C4-2B (cell line): ENCODE results near the gene GIMAP6.
"Not testable (repeated sequence)": the region's sequence is repeated elsewhere in the genome, so short reads cannot be mapped to it uniquely, and the experiment has no call there.

Source experiments
- H3K27ac ChIP-seq: fragments of 450-650 bp; 2 replicates; pipeline ENCODE4 v1.5.1; 2017
- CTCF ChIP-seq: fragments of 450-650 bp; conservative IDR thresholded peaks from 2 replicates; pipeline ENCODE4 v1.5.1; 2017; ENCODE audit warnings: mild to moderate bottlenecking
- ZFX ChIP-seq: fragments of 450-650 bp; IDR thresholded peaks from 2 replicates; pipeline ENCODE4 v1.6.1; 2017

Gene GIMAP6

GRCh38 chr7:150631084-150631826 lies 930 bp downstream of the GIMAP6 start:
- H3K27ac ChIP-seq = peak overlapping the region; percentile 29
- no peak for TF ChIP-seq CTCF
- TF ChIP-seq ZFX = no peak

- TF ChIP-seq ZFX = no peak
- TF ChIP-seq CTCF = no peak
These were observed 2.8 kb downstream of the GIMAP6 start for GRCh38 chr7:150629347-150629746.

GRCh38 chr7:150627959-150628358 lies 4.2 kb downstream of the GIMAP6 start:
- no peak overlapping the region for H3K27ac ChIP-seq
- TF ChIP-seq ZFX (no peak), CTCF (no peak)

More at GRCh38 chr7:150629347-150629746, 2.8 kb downstream of the GIMAP6 start:
- no peak overlapping the region for H3K27ac ChIP-seq

GRCh38 chr7:150626696-150627095 lies 5.5 kb downstream of the GIMAP6 start:
- no peak overlapping the region for H3K27ac ChIP-seq
- TF ChIP-seq ZFX (no peak), CTCF (no peak)

GRCh38 chr7:150621376-150621775 lies 10.8 kb downstream of the GIMAP6 start:
- no peak overlapping the region for H3K27ac ChIP-seq
- TF ChIP-seq ZFX = no peak
- no peak for TF ChIP-seq CTCF

GRCh38 chr7:150620617-150621371 lies 11.4 kb downstream of the GIMAP6 start:
- TF ChIP-seq ZFX (no peak), CTCF (no peak)
- no peak overlapping the region for H3K27ac ChIP-seq

GRCh38 chr7:150620061-150620460 lies 12.1 kb downstream of the GIMAP6 start:
- TF ChIP-seq ZFX (no peak), CTCF (no peak)
- no peak overlapping the region for H3K27ac ChIP-seq

GRCh38 chr7:150615221-150615755 lies 16.9 kb downstream of the GIMAP6 start:
- not testable (repeated sequence) for H3K27ac ChIP-seq

- not testable (repeated sequence) for H3K27ac ChIP-seq
These were observed 17.8 kb downstream of the GIMAP6 start for GRCh38 chr7:150614426-150614825.
